K562 treated with DMSO at 1 percent for 4 hours (cell line): ENCODE measurements around the gene ATOH7. TPM values are rescaled to one million over a fixed set of nuclear protein-coding genes. Genes with fewer than 3 reads are reported as not detected.

ENCODE experiments used
- total RNA-seq: library from RNA; unstranded; fragments of 300-600 nt; gene quantifications from 2 replicates; pipeline ENCODE4 v1.2.3, GENCODE V29; 2022; ENCODE audit not compliant: insufficient read depth

The ATOH7 gene
- not detected in 2 replicates for total RNA-seq

GRCh38 chr10:68231817-68232251 is at the start of gene ATOH7:
Gene ATOH7 (minus strand): TSS chr10:68232113. CDS start chr10:68231677, 436 bp downstream.

Other genes starting within 250 kb of the ATOH7 start
- gene HERC4, start 156.8 kb downstream of the ATOH7 start, total RNA-seq: 14.3 and 18.5 TPM in 2 replicates
- not detected in 2 replicates for gene MYPN, start 122.6 kb downstream of the ATOH7 start, total RNA-seq
- gene HNRNPH3, start 100.0 kb upstream of the ATOH7 start, total RNA-seq: 186 and 188 TPM in 2 replicates
- 0.69 and 1.6 TPM in 2 replicates for gene PBLD, start 100.8 kb upstream of the ATOH7 start, total RNA-seq
- 3.3 and 3.8 TPM in 2 replicates for gene RUFY2, start 175.2 kb upstream of the ATOH7 start, total RNA-seq
- 12.7 and 14.6 TPM in 2 replicates for gene DNA2, start 239.9 kb upstream of the ATOH7 start, total RNA-seq